Measurements from ENCODE around the gene ZNF684.
"Not testable (repeated sequence)": the region's sequence is repeated elsewhere in the genome, so short reads cannot be mapped to it uniquely, and the experiment has no call there.

Gene ZNF684

DNA sequence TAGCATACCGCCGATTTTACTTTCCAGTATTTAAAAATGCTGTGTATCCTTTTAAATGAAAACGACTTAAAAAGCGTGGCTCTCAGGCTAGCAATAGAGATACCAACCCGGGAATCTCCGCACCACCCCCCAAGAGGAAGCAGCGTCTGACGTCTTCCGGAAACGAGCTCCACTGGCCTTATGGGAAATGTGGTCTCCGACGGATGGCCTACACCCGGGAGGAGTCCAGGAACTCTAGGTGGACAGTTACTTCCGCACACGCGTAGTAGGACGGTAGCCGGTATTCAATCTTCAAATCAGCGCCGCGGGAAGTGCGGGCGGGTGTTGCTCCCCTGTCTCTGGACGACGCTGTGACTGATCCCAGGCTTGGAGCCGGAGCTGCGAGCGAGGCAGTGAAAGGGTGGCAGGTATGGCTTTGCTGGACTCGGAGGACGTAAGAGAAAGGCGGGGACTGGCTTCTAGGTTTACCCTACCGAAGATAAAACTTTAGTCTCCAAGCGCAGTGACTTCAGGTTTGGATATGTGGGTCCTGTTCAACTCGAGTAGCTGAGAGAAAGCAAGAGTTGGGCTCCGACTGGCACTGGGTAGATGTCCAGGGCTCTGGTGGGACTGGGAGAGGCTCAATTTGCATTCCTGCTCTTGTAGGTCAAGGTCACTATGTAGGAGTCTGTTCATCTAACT is at the start of gene ZNF684:
ZNF684 (plus strand) TSS at position 257 of the 681 bp plus-strand sequence. CDS start 1,530 bp downstream, outside the sequence.
- TF ChIP-seq, protein P1, sequence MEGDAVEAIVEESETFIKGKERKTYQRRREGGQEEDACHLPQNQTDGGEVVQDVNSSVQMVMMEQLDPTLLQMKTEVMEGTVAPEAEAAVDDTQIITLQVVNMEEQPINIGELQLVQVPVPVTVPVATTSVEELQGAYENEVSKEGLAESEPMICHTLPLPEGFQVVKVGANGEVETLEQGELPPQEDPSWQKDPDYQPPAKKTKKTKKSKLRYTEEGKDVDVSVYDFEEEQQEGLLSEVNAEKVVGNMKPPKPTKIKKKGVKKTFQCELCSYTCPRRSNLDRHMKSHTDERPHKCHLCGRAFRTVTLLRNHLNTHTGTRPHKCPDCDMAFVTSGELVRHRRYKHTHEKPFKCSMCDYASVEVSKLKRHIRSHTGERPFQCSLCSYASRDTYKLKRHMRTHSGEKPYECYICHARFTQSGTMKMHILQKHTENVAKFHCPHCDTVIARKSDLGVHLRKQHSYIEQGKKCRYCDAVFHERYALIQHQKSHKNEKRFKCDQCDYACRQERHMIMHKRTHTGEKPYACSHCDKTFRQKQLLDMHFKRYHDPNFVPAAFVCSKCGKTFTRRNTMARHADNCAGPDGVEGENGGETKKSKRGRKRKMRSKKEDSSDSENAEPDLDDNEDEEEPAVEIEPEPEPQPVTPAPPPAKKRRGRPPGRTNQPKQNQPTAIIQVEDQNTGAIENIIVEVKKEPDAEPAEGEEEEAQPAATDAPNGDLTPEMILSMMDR (conservative IDR thresholded peaks at IDR 0.05), result no peak
- H3K27ac ChIP-seq, result peak within 1 kb of the TSS; percentile 69

DNA sequence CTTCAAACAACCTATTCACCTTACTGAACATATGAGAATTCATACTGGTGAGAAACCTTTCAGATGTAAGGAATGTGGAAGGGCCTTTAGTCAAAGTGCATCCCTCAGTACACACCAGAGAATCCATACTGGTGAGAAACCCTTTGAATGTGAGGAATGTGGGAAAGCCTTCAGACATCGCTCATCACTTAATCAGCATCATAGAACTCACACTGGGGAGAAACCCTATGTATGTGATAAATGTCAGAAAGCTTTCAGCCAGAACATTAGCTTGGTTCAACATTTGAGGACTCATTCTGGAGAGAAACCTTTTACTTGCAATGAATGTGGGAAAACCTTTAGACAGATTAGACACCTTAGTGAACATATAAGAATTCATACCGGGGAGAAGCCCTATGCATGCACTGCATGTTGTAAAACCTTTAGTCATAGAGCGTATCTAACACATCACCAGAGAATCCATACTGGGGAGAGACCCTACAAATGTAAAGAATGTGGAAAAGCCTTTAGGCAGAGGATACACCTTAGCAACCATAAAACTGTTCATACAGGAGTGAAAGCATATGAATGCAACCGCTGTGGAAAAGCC is 36.0 kb upstream of the ZNF684 start:
- TF ChIP-seq, protein P1 (conservative IDR thresholded peaks at IDR 0.05), result no peak
- H3K27ac ChIP-seq, result no peak overlapping the region

DNA sequence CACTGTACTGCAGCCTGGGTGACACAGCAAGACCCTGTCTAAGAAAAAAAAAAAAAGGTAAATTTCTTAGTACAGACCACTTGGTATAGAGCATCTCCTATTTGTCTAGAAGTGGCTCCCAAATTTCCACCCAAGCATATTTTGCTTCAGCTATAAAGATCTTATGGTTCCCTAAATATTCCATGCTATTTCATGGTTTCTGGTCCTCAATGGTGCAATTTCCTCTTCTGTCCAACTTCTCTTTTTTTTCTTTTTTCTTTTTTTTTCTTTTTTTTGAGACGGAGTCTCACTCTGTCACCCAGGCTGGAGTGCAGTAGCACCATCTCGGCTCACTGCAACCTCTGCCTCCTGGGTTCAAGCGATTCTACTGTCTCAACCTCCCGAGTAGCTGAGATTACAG is 28.8 kb upstream of the ZNF684 start:
- H3K27ac ChIP-seq, result not testable (repeated sequence)

DNA sequence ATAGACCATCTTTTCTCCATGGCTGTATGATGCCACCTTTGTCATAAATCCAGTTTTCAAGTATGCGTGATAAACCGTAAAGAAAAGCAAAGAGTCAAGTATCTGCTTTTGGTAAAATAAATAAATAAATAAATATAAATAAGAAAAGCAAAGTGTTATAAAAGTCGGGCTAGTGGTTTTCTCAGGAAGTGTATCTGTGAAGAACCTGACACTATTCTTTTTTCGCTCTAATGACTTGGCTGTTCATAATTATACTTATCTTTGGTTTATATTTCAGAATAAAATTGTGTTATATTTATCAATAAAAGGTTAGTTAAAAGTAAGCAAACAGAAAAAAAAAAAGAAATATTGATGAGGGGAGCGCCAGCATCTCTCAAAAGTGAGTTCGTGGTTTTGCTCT is 23.5 kb upstream of the ZNF684 start:
- H3K27ac ChIP-seq, result peak overlapping the region; percentile 74
- TF ChIP-seq, protein P1 (conservative IDR thresholded peaks at IDR 0.05), result no peak

DNA sequence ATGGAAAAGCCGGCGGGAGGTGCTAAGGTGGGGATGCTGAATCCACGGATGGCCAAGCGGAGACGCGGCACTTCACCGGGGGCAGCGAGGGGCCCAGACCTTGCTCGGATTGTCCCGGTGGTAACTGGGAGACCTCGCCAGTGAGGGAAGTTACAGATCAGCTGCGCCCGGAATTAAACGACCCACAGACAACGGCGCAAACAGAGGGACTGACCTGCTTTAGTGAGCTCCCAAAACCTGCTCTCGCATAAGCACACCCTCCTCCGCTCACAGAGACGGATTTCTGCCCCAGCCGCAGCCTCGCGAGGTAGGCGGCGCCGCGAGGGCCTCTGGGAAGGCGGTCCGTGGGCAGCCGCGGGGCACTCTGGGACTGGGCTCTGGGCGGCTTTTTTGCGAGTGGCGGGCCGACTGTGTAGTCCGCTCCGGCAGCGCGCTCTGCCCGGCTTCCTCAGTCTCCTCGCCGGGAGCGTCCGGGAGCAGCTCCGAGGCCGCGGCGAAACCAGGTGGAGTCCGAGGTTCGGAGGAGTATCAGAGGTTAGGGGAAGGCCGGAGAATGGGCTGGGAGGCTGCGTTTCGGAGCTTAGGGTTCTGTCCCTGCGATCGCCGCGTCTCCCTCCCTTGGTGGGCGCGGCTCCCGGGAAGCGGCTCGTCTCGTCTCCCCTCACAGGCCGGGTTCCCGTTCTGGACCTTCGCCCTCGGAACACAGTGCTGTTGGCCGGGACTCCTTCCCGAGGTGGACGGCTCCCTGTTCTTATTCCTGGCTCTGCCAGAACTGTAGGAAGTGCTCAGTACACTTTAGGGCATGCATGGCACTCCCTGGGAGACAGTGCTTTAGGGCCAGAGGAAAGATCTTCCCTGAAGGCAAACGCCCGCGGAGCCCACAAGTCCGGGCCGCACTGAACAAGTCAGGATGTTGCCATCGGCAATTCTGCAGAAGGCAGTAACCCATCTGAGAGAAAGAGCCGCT is 22.8 kb upstream of the ZNF684 start, which contains the start of gene EXO5:
EXO5 (plus strand) TSS at position 393 of the 967 bp plus-strand sequence. CDS start 5,778 bp downstream, outside the sequence.
- TF ChIP-seq, protein P1 (conservative IDR thresholded peaks at IDR 0.05), result no peak
- peak within 1 kb of the TSS; percentile 74 for H3K27ac ChIP-seq

DNA sequence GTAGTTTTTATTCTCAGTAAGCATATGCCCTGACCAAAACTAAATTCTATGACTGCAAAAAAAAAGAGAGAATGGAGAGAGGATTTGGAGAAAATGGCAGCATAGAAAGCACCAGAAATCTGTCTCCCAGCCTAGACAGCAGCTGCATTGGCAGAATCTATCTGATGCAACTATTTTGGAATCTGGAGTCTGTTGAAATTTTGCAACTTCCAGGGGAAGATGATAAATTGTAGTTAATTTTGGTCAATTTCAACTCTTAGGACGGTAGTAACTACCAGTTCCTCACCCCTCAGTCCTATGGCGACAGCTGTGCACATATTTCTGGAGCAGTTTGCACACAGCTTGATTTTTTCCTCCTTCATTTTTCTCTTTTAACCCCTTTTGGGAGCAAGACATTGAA is 11.9 kb upstream of the ZNF684 start:
- TF ChIP-seq, protein P1 (conservative IDR thresholded peaks at IDR 0.05), result no peak
- H3K27ac ChIP-seq, result no peak overlapping the region

DNA sequence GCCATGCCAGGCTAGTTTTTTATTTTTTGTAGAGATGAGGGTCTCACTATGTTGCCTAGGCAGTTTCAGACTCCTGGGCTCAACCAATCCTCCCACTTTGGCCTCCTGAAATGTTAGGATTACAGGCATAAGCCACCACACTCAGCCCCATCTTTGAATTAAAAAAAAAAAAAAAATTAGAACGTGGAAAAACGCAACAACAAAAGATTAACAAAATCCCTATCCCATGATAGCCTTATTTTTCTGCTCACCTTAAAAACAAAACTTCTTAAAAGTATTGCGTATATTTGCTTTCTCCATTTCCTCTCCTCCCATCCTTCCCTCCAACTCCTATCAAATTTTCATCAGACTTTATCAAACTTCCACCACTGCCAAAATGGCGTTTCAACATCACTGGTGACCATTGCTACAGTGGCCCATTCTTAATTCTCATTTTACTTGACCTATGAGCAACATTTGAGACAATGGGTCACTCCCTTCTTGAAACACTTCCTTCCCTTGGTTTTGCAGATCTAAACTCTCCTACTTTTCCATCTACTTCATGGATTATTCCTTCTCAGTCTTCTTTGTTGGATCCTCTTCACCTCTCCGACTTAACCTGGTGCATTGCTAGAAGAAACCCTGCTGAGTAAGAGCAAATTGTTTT is 579 bp upstream of the ZNF684 start:
- peak overlapping the region; percentile 69 for H3K27ac ChIP-seq
- TF ChIP-seq, protein P1 (conservative IDR thresholded peaks at IDR 0.05), result no peak

Measured in VCaP (cell line).